Placental epithelial cell (primary cell): ENCODE measurements around the gene RFPL3. TPM values are rescaled to one million over a fixed set of nuclear protein-coding genes. Genes with fewer than 3 reads are reported as not detected.

Experiments used
- small RNA-seq: library from RNA; depleted of rRNA; stranded (forward); fragments of <200 nt; gene quantifications from one replicate; pipeline ENCODE3, GENCODE V24; 2012
- total RNA-seq: library from RNA; depleted of rRNA; stranded (reverse); fragments of >200 nt; gene quantifications from 2 replicates; pipeline ENCODE4 v1.2.3, GENCODE V29; 2012

RFPL3 gene
- not detected in 2 replicates for total RNA-seq

DNA sequence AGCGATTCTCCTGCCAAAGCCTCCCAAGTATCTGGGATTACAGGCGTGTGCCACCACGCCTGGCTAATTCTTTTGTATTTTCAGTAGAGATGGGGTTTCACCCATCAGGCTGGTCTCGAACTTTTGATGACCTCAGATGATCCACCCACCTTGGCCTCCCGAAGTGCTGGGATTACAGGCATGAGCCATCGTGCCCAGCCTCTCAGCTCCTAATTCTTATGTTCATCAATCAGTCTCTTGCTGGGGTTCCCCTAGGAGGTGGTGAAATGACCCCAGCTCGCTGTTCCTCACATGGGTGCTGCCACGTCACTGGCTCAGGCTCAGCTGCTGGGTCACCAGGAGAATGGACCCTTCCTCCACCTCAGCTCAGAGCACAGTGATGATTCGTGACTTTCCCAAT lies at the start of gene RFPL3:
TSS of gene RFPL3 (plus strand) at position 301 of the 400 bp plus-strand sequence. CDS start 205 bp downstream, outside the sequence.

Small RNAs within 50 kb of the gene (small RNA-seq; reads per million reads assigned to genes)
- gene AL021937.2 (not detected), gene IGLVIVOR22-2 (not detected), gene RF02171 (not detected), gene RF02172 (not detected)

Other genes starting within 250 kb of the RFPL3 start
- not detected in 2 replicates for gene C22orf42, start 198.6 kb upstream of the RFPL3 start, total RNA-seq
- not detected in 2 replicates for gene RFPL2, start 152.8 kb upstream of the RFPL3 start, total RNA-seq
- gene SLC5A4, start 102.5 kb upstream of the RFPL3 start, total RNA-seq = 0.22 TPM in 1 of 2 replicates, not detected in the other
- gene RTCB, start 54.4 kb downstream of the RFPL3 start, total RNA-seq = 95.8 and 111 TPM in 2 replicates
- not detected in 2 replicates for gene BPIFC, start 106.6 kb downstream of the RFPL3 start, total RNA-seq
- gene FBXO7, start 116.9 kb downstream of the RFPL3 start, total RNA-seq = 94.2 and 133 TPM in 2 replicates